GM12878 (cell line): Measurements from ENCODE around the gene CCN6. TPM values are rescaled to one million over a fixed set of nuclear protein-coding genes. Genes with fewer than 3 reads are reported as not detected.

Experiments
- ATAC-seq: fragments of 200-7000 bp; cut with Tn5 transposase; 3 replicates; pipeline ENCODE4 v1.9.1; 2020; ENCODE audit warnings: mild to moderate bottlenecking, moderate library complexity
- BruUV-seq: library from RNA; stranded (reverse); fragments of 400-500 nt; replicated peaks from 2 replicates; lab custom pipeline; 2021; lab: Mats Ljungman, UMichigan
- CTCF ChIA-PET: fragments of 300-600 bp; sonication (Branson Sonifier 250); formaldehyde crosslinking; extraction: SDS; loops from one replicate; lab custom pipeline; 2021; ENCODE audit warnings: inconsistent platforms; lab: Yijun Ruan, JAX
- POLR2A ChIA-PET: fragments of 350-600 bp; formaldehyde crosslinking; extraction: SDS; loops from one replicate; lab custom pipeline; 2021; ENCODE audit warnings: inconsistent platforms; lab: Charles Lee
- RAD21 ChIA-PET: fragments of 300-600 bp; sonication (Branson Sonifier 250); formaldehyde crosslinking; loops from one replicate; lab custom pipeline; 2023; ENCODE audit warnings: antibody characterized with exemption; ENCODE audit not compliant: unreplicated experiment; lab: Charles Lee
- SMC1A ChIA-PET: fragments of 300-600 bp; sonication (Branson Sonifier 250); formaldehyde crosslinking; loops from one replicate; lab custom pipeline; 2023; ENCODE audit not compliant: unreplicated experiment, uncharacterized antibody; lab: Charles Lee
- DNase-seq: peaks from one replicate; pipeline ENCODE4 v3.0.0-alpha.2; 2011; ENCODE audit warnings: low read depth, low spot score
- FAIRE-seq: peaks from 3 replicates; lab custom pipeline; 2011; peaks lifted over from hg19 to GRCh38; lab: Jason Lieb, UNC
- H2AFZ ChIP-seq: 2 replicates; pipeline ENCODE4 v1.6.0; 2011; ENCODE audit warnings: low read depth, low read length, control low read depth; ENCODE audit not compliant: control insufficient read depth
- H3K27ac ChIP-seq: 2 replicates; pipeline ENCODE4 v1.5.1; 2011; ENCODE audit warnings: control low read depth; ENCODE audit not compliant: control insufficient read depth, insufficient read depth
- H3K27me3 ChIP-seq, 2 experiments: replicated peaks in 1 of 2; 2 replicates each; pipeline versions ENCODE4 v1.6.0 to v1.6.1; 2011; ENCODE audit warnings: low read length in 1 of 2; ENCODE audit not compliant: control insufficient read depth in 2 of 2, insufficient read depth in 2 of 2
- H3K36me3 ChIP-seq, 2 experiments: 2 replicates each; pipeline ENCODE4 v1.5.1; 2011; ENCODE audit warnings: low read length in 1 of 2; ENCODE audit not compliant: control insufficient read depth in 2 of 2, insufficient read depth in 2 of 2
- H3K4me1 ChIP-seq: 2 replicates; pipeline ENCODE4 v1.6.1; 2011; ENCODE audit warnings: mild to moderate bottlenecking, low read length, moderate library complexity, mixed read lengths; ENCODE audit not compliant: control insufficient read depth, insufficient read depth
- H3K4me2 ChIP-seq: 2 replicates; pipeline ENCODE4 v1.6.0; 2011; ENCODE audit warnings: control low read depth; ENCODE audit not compliant: control insufficient read depth, insufficient read depth
- H3K4me3 ChIP-seq: fragments of 200-600 bp; sonication (generic); 2 replicates; pipeline ENCODE4 v1.5.1; 2016
- H3K79me2 ChIP-seq: 2 replicates; pipeline ENCODE4 v1.6.0; 2011; ENCODE audit warnings: low read length; ENCODE audit not compliant: control insufficient read depth, insufficient read depth
- H3K9ac ChIP-seq: 2 replicates; pipeline ENCODE4 v1.8.0; 2011; ENCODE audit warnings: low read length, control low read depth, mixed read lengths; ENCODE audit not compliant: control insufficient read depth, insufficient read depth
- H3K9me3 ChIP-seq: replicated peaks from 3 replicates; pipeline ENCODE4 v1.5.1; 2011; ENCODE audit warnings: mild to moderate bottlenecking, low read length; ENCODE audit not compliant: control insufficient read depth, insufficient read depth
- H4K20me1 ChIP-seq: 2 replicates; pipeline ENCODE4 v1.6.0; 2011; ENCODE audit not compliant: control insufficient read depth, insufficient read depth
- MTA3 ChIP-seq: IDR thresholded peaks from 2 replicates; pipeline ENCODE4 v1.6.1; 2012; ENCODE audit warnings: low read length, inconsistent platforms, borderline replicate concordance
- RUNX3 ChIP-seq: IDR thresholded peaks from 2 replicates; pipeline ENCODE4 v1.6.1; 2012; ENCODE audit warnings: low read length, inconsistent platforms
- SMAD1 ChIP-seq: fragments of 450-650 bp; IDR thresholded peaks from 2 replicates; pipeline ENCODE4 v1.6.1; 2018; ENCODE audit warnings: mild to moderate bottlenecking, low read depth; ENCODE audit not compliant: partially characterized antibody
- TBL1XR1 ChIP-seq: IDR thresholded peaks from 2 replicates; pipeline ENCODE4 v1.6.1; 2012; ENCODE audit warnings: low read depth, low read length, improper control_type of control experiment
- USF2 ChIP-seq: IDR thresholded peaks from 2 replicates; pipeline ENCODE4 v1.6.1; 2011; ENCODE audit warnings: low read depth, low read length, improper control_type of control experiment, borderline replicate concordance
- WRNIP1 ChIP-seq: IDR thresholded peaks from 2 replicates; pipeline ENCODE4 v1.6.1; 2011; ENCODE audit warnings: low read depth, low read length, improper control_type of control experiment, borderline replicate concordance
- ZBED1 ChIP-seq: IDR thresholded peaks from 2 replicates; pipeline ENCODE4 v1.6.1; 2016; ENCODE audit warnings: borderline replicate concordance
- ZNF274 ChIP-seq: IDR thresholded peaks from one replicate; pipeline ENCODE4 v1.8.0; 2011; ENCODE audit not compliant: insufficient read length, insufficient read depth
- WGBS: methylation state at CpG from one replicate; pipeline ENCODE4 v1.1.6; 2016; ENCODE audit warnings: low lambda C conversion rate; ENCODE audit not compliant: insufficient replicate concordance, insufficient coverage; ENCODE audit errors: missing lambda C conversion rate; 5-methylcytosine and 5-hydroxymethylcytosine counted together
- in situ Hi-C: fragments of 300-500 bp; cut with MboI; formaldehyde crosslinking; loops from 9 replicates; pipeline ENCODE4 v1.14.3; 2018; ENCODE audit warnings: mixed read lengths
- intact Hi-C: fragments of 100-400 bp; cut with micrococcal nuclease; formaldehyde crosslinking; loops from one replicate; pipeline ENCODE4 v1.14.2; 2022; ENCODE audit not compliant: unreplicated experiment
- polyA plus RNA-seq, 11 experiments: library from polyadenylated mRNA; depleted of rRNA in 4 of 11; unstranded in 6 of 11; stranded (reverse) in 5 of 11; fragments of >200 nt; fragmentation: Nextera tagmentation in 4 of 11; fragmentation: Illumina TruSeq in 1 of 11; extraction: Ambion mirVana in 4 of 11; extraction: Trizol in 1 of 11; gene quantifications; 1 replicate in 1 of 11; 2 replicates in 10 of 11; pipeline versions ENCODE4 v1.2.1 to v1.2.3, GENCODE V29; 2011 to 2016; ENCODE audit warnings: inconsistent platforms in 2 of 11, missing spikeins in 2 of 11, low read depth in 1 of 11
- total RNA-seq, 4 experiments: library from RNA; depleted of rRNA in 3 of 4; stranded (reverse); fragments of >200 nt in 3 of 4; fragmentation: Illumina TruSeq in 1 of 4; extraction: Trizol in 1 of 4; gene quantifications; 2 replicates each; pipeline versions ENCODE4 v1.2.1 to v1.2.3, GENCODE V29; 2013 to 2021
- TF ChIP-seq, protein P1 (sequence below): IDR thresholded peaks from 2 replicates; pipeline ENCODE4 v1.6.1; 2012; ENCODE audit warnings: low read depth, low read length, improper control_type of control experiment

CCN6 gene
- total and polyA plus RNA-seq, 10 of the 15 experiments (the other 5 are each of a cell fraction or from before 2014, with no cell fraction given), result 0.05 to 0.24 (median 0.19) TPM; not detected in 5

- in situ Hi-C loops (no loop called here), intact Hi-C loops (no loop called here)
- no peak for DNase-seq
- POLR2A ChIA-PET, result no interaction called here
- Histone ChIP-seq H3K36me3 (no peaks in the 10 kb centered on the region), H3K4me2 (no peak overlapping the region), H2AFZ (no peak overlapping the region), H4K20me1 (no peaks in the 10 kb centered on the region), H3K27ac (no peak overlapping the region), H3K4me1 (no peaks in the 10 kb centered on the region), H3K27me3 (no peaks in the 10 kb centered on the region; a peak in 1 of 4 replicates), H3K4me3 (no peak overlapping the region), H3K79me2 (no peaks in the 10 kb centered on the region), H3K9me3 (no peaks in the 10 kb centered on the region), H3K9ac (no peak overlapping the region)
- TF ChIP-seq SMAD1 (no peak), ZNF274 (no peak), RUNX3 (no peak), MTA3 (no peak), USF2 (no peak), ZBED1 (no peak), TBL1XR1 (no peak), WRNIP1 (no peak)
- TF ChIP-seq, protein P1, sequence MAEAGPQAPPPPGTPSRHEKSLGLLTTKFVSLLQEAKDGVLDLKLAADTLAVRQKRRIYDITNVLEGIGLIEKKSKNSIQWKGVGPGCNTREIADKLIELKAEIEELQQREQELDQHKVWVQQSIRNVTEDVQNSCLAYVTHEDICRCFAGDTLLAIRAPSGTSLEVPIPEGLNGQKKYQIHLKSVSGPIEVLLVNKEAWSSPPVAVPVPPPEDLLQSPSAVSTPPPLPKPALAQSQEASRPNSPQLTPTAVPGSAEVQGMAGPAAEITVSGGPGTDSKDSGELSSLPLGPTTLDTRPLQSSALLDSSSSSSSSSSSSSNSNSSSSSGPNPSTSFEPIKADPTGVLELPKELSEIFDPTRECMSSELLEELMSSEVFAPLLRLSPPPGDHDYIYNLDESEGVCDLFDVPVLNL, result no peak
- no peak for FAIRE-seq
- ATAC-seq, result no peak
- no TSS peak for BruUV-seq
- 64% methylated on average over 9 of the region's 9 CpGs for WGBS
- CTCF ChIA-PET, result no interaction called here
- RAD21 ChIA-PET, result no interaction called here
- SMC1A ChIA-PET, result interaction anchor here (0.8 kb wide), 1 partner anchor 23 kb away, joined by 4 read pairs; no protein-coding TSS in a partner anchor
Observed at GRCh38 chr6:112109262-112109661, 55.4 kb downstream of the CCN6 start.
